GM20000 (cell line): ENCODE results near the gene ABCB6.

Experiments used
- DNase-seq: peaks from one replicate; pipeline ENCODE4 v3.0.0; 2012; ENCODE audit warnings: low spot score
- CTCF ChIP-seq: IDR thresholded peaks from 2 replicates; pipeline ENCODE4 v1.5.1; 2012; ENCODE audit warnings: mild to moderate bottlenecking, control low read depth; ENCODE audit errors: extremely low read depth, missing control alignments

The ABCB6 gene

GRCh38 chr2:219253753-219254589 is 35.2 kb upstream of the ABCB6 start, which contains the start of gene TUBA4A:
TSS of gene TUBA4A (minus strand) at chr2:219253918. CDS start at chr2:219253858, 60 bp downstream.
- no peak for TF ChIP-seq CTCF
- peak; percentile 97 for DNase-seq

- no peak for TF ChIP-seq CTCF
- peak; percentile 59 for DNase-seq
Measured at GRCh38 chr2:219252900-219253752, 34.4 kb upstream of the ABCB6 start, which contains the start of gene TUBA4B. TSS of gene TUBA4B (plus strand) at chr2:219253243. CDS start at chr2:219253408, 165 bp downstream.

- no peak for DNase-seq
- TF ChIP-seq CTCF, result no peak
Measured at GRCh38 chr2:219252570-219252899, 33.8 kb upstream of the ABCB6 start.

GRCh38 chr2:219252084-219252483 is 33.3 kb upstream of the ABCB6 start:
- no peak for TF ChIP-seq CTCF
- no peak for DNase-seq

GRCh38 chr2:219251656-219252055 is 32.9 kb upstream of the ABCB6 start:
- no peak for DNase-seq

GRCh38 chr2:219250049-219250781 is 31.5 kb upstream of the ABCB6 start:
- TF ChIP-seq CTCF, result no peak
- DNase-seq, result no peak

More at GRCh38 chr2:219251656-219252055, 32.9 kb upstream of the ABCB6 start:
- no peak for TF ChIP-seq CTCF
